H1 (cell line): ENCODE results near the gene PRAMEF6. TPM values are rescaled to one million over a fixed set of nuclear protein-coding genes. Genes with fewer than 3 reads are reported as not detected.
"Not testable (repeated sequence)": the region's sequence is repeated elsewhere in the genome, so short reads cannot be mapped to it uniquely, and the experiment has no call there.

Source experiments
- CTCF ChIA-PET: fragments of 300-600 bp; sonication (Branson Sonifier 250); formaldehyde crosslinking; loops from one replicate; lab custom pipeline; 2021; ENCODE audit not compliant: partially characterized antibody; lab: Charles Lee
- POLR2A ChIA-PET: fragments of 300-600 bp; sonication (Branson Sonifier 250); formaldehyde crosslinking; loops from one replicate; lab custom pipeline; 2021; ENCODE audit warnings: inconsistent platforms; ENCODE audit not compliant: partially characterized antibody; lab: Charles Lee
- DNase-seq, 2 experiments: peaks; one replicate each; pipeline versions ENCODE4 v3.0.0 to v3.0.0-alpha.2; 2010 to 2022; ENCODE audit warnings: low spot score in 2 of 2, low read depth in 1 of 2, mixed read lengths in 1 of 2
- FAIRE-seq: peaks from 2 replicates; lab custom pipeline; 2011; peaks lifted over from hg19 to GRCh38; lab: Jason Lieb, UNC
- H2AFZ ChIP-seq: 2 replicates; pipeline ENCODE4 v1.8.1; 2012; ENCODE audit warnings: low read length, inconsistent platforms
- H2AK5ac ChIP-seq: 2 replicates; pipeline ENCODE4 v1.6.1; 2013; ENCODE audit warnings: low read depth, low read length
- H2BK120ac ChIP-seq: replicated peaks from 2 replicates; pipeline ENCODE3; 2013; ENCODE audit warnings: low read depth, low read length, inconsistent platforms
- H2BK12ac ChIP-seq: 2 replicates; pipeline ENCODE4 v1.6.1; 2013; ENCODE audit warnings: low read depth, low read length
- H2BK15ac ChIP-seq: 2 replicates; pipeline ENCODE4 v1.6.1; 2013; ENCODE audit warnings: low read length
- H2BK20ac ChIP-seq: 2 replicates; pipeline ENCODE4 v1.6.1; 2013; ENCODE audit warnings: low read length
- H2BK5ac ChIP-seq: 2 replicates; pipeline ENCODE4 v1.6.1; 2013; ENCODE audit warnings: low read depth, low read length
- H3K14ac ChIP-seq: 2 replicates; pipeline ENCODE4 v1.6.1; 2013; ENCODE audit warnings: inconsistent platforms; ENCODE audit not compliant: insufficient read length
- H3K18ac ChIP-seq: 2 replicates; pipeline ENCODE4 v1.6.1; 2013; ENCODE audit warnings: low read length; ENCODE audit errors: extremely low read depth
- H3K23ac ChIP-seq: 2 replicates; pipeline ENCODE4 v1.6.1; 2013; ENCODE audit warnings: inconsistent platforms; ENCODE audit not compliant: insufficient read length
- H3K23me2 ChIP-seq: 2 replicates; pipeline ENCODE4 v1.6.1; 2013; ENCODE audit warnings: low read depth, low read length
- H3K27ac ChIP-seq: 2 replicates; pipeline ENCODE4 v1.6.1; 2011; ENCODE audit warnings: low read depth, low read length, inconsistent platforms
- H3K27me3 ChIP-seq, 4 experiments: replicated peaks in 1 of 4; 1 replicate in 1 of 4; 2 replicates in 3 of 4; pipeline versions ENCODE4 v1.6.1 to v1.8.1; 2011 to 2013; ENCODE audit warnings: low read length in 3 of 4, mild to moderate bottlenecking in 3 of 4, inconsistent platforms in 2 of 4, mixed read lengths in 2 of 4, moderate library complexity in 1 of 4; ENCODE audit not compliant: control insufficient read depth in 3 of 4, insufficient read depth in 3 of 4; ENCODE audit errors: extremely low read depth in 1 of 4
- H3K36me3 ChIP-seq, 4 experiments: 2 replicates each; pipeline versions ENCODE4 v1.6.1 to v1.8.1; 2011 to 2013; ENCODE audit warnings: mild to moderate bottlenecking in 4 of 4, low read length in 3 of 4, moderate library complexity in 2 of 4, control low read depth in 1 of 4, inconsistent platforms in 1 of 4; ENCODE audit not compliant: insufficient read depth in 4 of 4, control insufficient read depth in 2 of 4
- H3K4ac ChIP-seq: replicated peaks from 2 replicates; pipeline ENCODE3; 2013; ENCODE audit warnings: low read length, low read depth, mixed read lengths, inconsistent platforms; ENCODE audit not compliant: insufficient read length
- H3K4me1 ChIP-seq, 4 experiments: replicated peaks in 1 of 4; 1 replicate in 1 of 4; 2 replicates in 3 of 4; pipeline versions ENCODE4 v1.6.1 to v1.8.1; 2011 to 2013; ENCODE audit warnings: low read length in 3 of 4, inconsistent platforms in 2 of 4, mixed read lengths in 1 of 4; ENCODE audit not compliant: insufficient read depth in 4 of 4, control insufficient read depth in 3 of 4
- H3K4me2 ChIP-seq, 2 experiments: 2 replicates each; pipeline versions ENCODE4 v1.6.1 to v1.8.1; 2011 to 2013; ENCODE audit warnings: low read depth in 2 of 2, low read length in 2 of 2, control low read depth in 1 of 2, inconsistent platforms in 1 of 2, mild to moderate bottlenecking in 1 of 2; ENCODE audit not compliant: insufficient read depth in 1 of 2
- H3K4me3 ChIP-seq, 4 experiments: fragments of 200-600, 300-600 bp in 1 of 4; sonication (generic), shearing (Covaris generic), sonication (Bioruptor Twin) in 1 of 4; 2 replicates each; pipeline versions ENCODE4 v1.5.1 to v1.8.1; 2011 to 2016; ENCODE audit warnings: low read length in 4 of 4, low read depth in 3 of 4, control low read depth in 2 of 4, inconsistent platforms in 2 of 4, mild to moderate bottlenecking in 2 of 4, mixed read lengths in 1 of 4, moderate library complexity in 1 of 4; ENCODE audit not compliant: insufficient read depth in 2 of 4; ENCODE audit errors: extremely low read depth in 1 of 4
- H3K56ac ChIP-seq: replicated peaks from 2 replicates; pipeline ENCODE3; 2013; ENCODE audit warnings: low read depth, mild to moderate bottlenecking, mixed read lengths, low read length, inconsistent platforms; ENCODE audit not compliant: insufficient read length
- H3K79me1 ChIP-seq: 2 replicates; pipeline ENCODE4 v1.6.1; 2013; ENCODE audit warnings: low read depth, low read length, control low read depth
- H3K79me2 ChIP-seq, 2 experiments: 2 replicates each; pipeline versions ENCODE4 v1.6.1 to v1.8.1; 2012 to 2013; ENCODE audit warnings: low read length in 2 of 2, mild to moderate bottlenecking in 2 of 2, inconsistent platforms in 1 of 2; ENCODE audit not compliant: insufficient read depth in 2 of 2, control insufficient read depth in 1 of 2
- H3K9ac ChIP-seq, 4 experiments: replicated peaks in 1 of 4; 1 replicate in 1 of 4; 2 replicates in 3 of 4; pipeline versions ENCODE4 v1.6.1 to v1.8.1; 2011 to 2013; ENCODE audit warnings: low read depth in 3 of 4, low read length in 3 of 4, control low read depth in 2 of 4, mild to moderate bottlenecking in 2 of 4, moderate library complexity in 2 of 4, inconsistent platforms in 1 of 4; ENCODE audit errors: extremely low read depth in 1 of 4
- H3K9me3 ChIP-seq, 2 experiments: 2 replicates each; pipeline versions ENCODE4 v1.6.1 to v1.8.1; 2012 to 2013; ENCODE audit warnings: mild to moderate bottlenecking in 2 of 2, moderate library complexity in 2 of 2, control low read depth in 1 of 2, inconsistent platforms in 1 of 2, low read depth in 1 of 2, low read length in 1 of 2, mixed read lengths in 1 of 2; ENCODE audit not compliant: insufficient read depth in 2 of 2
- H4K20me1 ChIP-seq, 2 experiments: replicated peaks in 1 of 2; 2 replicates each; pipeline versions ENCODE3 to v1.8.1; 2011 to 2013; ENCODE audit warnings: inconsistent platforms in 2 of 2, low read length in 2 of 2, mild to moderate bottlenecking in 1 of 2; ENCODE audit not compliant: insufficient read depth in 2 of 2, control insufficient read depth in 1 of 2
- H4K5ac ChIP-seq: 2 replicates; pipeline ENCODE4 v1.6.1; 2013; ENCODE audit warnings: low read length, low read depth, mixed read lengths, inconsistent platforms; ENCODE audit not compliant: insufficient read length
- H4K8ac ChIP-seq: 2 replicates; pipeline ENCODE4 v1.8.0; 2013; ENCODE audit warnings: mild to moderate bottlenecking, moderate library complexity, low read length, inconsistent platforms; ENCODE audit not compliant: insufficient read depth; ENCODE audit errors: extremely low read depth
- H4K91ac ChIP-seq: replicated peaks from 2 replicates; pipeline ENCODE3; 2013; ENCODE audit warnings: low read length, mixed read lengths, inconsistent platforms; ENCODE audit not compliant: insufficient read length
- WGBS, 2 experiments: shearing (Covaris generic) in 1 of 2; methylation state at CpG; one replicate each; pipeline versions ENCODE4 v1.1.6 to v1.1.7; 2013 to 2015; ENCODE audit warnings: low lambda C conversion rate in 2 of 2, mixed read lengths in 2 of 2, inconsistent platforms in 1 of 2, low coverage in 1 of 2, missing lambda C conversion rate in 1 of 2; ENCODE audit not compliant: insufficient replicate concordance in 2 of 2, insufficient coverage in 1 of 2, insufficient read length in 1 of 2; ENCODE audit errors: extremely low coverage in 1 of 2, missing lambda C conversion rate in 1 of 2; 5-methylcytosine and 5-hydroxymethylcytosine counted together
- polyA plus RNA-seq, 7 experiments: library from polyadenylated mRNA; depleted of rRNA in 3 of 7; stranded (reverse) in 5 of 7; unstranded in 2 of 7; fragments of >200 nt in 5 of 7; fragments of 200-250 nt in 2 of 7; gene quantifications; 1 replicate in 5 of 7; 2 replicates in 1 of 7; 4 replicates in 1 of 7; pipeline versions ENCODE4 v1.2.1 to v1.2.3, GENCODE V29; 2011 to 2013; ENCODE audit warnings: missing spikeins in 2 of 7, mixed read lengths in 2 of 7
- small RNA-seq: library from polyadenylated mRNA; stranded (forward); fragments of <200 nt; extraction: miRNeasy Mini kit (QIAGEN cat#:217004); gene quantifications from one replicate; pipeline ENCODE3, GENCODE V24; 2013; ENCODE audit not compliant: insufficient read depth
- total RNA-seq: library from RNA; stranded (reverse); fragmentation: NEBNext Ultra II Directional; extraction: Animal tissue kit (Norgen Biotek cat#: 25700); gene quantifications from 2 replicates; pipeline ENCODE4 v1.2.1, GENCODE V29; 2021

PRAMEF6 gene
- total and polyA plus RNA-seq, 2 of the 8 experiments (the other 6 are each of a cell fraction or from before 2014, with no cell fraction given): not detected

GRCh38 chr1:12898170-12898569, 49.2 kb downstream of the PRAMEF6 start, which contains the start of gene PRAMEF10:
Gene PRAMEF10 (minus strand): TSS chr1:12898270. CDS start chr1:12895847, 2,423 bp downstream.
- not testable (repeated sequence) for FAIRE-seq

More at GRCh38 chr1:12898170-12898569, 49.2 kb downstream of the PRAMEF6 start, which contains the start of gene PRAMEF10:
- H4K5ac ChIP-seq, H3K79me2 ChIP-seq, H3K14ac ChIP-seq, H3K23me2 ChIP-seq, DNase-seq, H4K8ac ChIP-seq, H3K4me3 ChIP-seq, H4K20me1 ChIP-seq, H3K18ac ChIP-seq, POLR2A ChIA-PET, H2BK20ac ChIP-seq, H3K27me3 ChIP-seq, H3K27ac ChIP-seq, H2AFZ ChIP-seq, H2BK120ac ChIP-seq, H3K36me3 ChIP-seq, H3K56ac ChIP-seq, H2AK5ac ChIP-seq, H2BK15ac ChIP-seq, CTCF ChIA-PET, H2BK5ac ChIP-seq, H3K9ac ChIP-seq, H4K91ac ChIP-seq, H3K9me3 ChIP-seq, H3K4ac ChIP-seq, H3K23ac ChIP-seq, H3K4me1 ChIP-seq, H3K79me1 ChIP-seq, H3K4me2 ChIP-seq, H2BK12ac ChIP-seq: not testable (repeated sequence)
- WGBS, 2 experiments: 100% methylated on average over 1 of the region's 1 CpG; no CpG with 5 or more reads in 1 of the 2 experiments

Small RNAs within 50 kb of the gene (small RNA-seq; reads per million reads assigned to genes)
- not detected for gene RNU6-1072P

Other genes with a start within 250 kb of the PRAMEF6 start
- 2.3 and 2.4 TPM in 2 replicates for gene AADACL3, start 231.5 kb downstream of the PRAMEF6 start, total RNA-seq
- gene AADACL3, start 231.5 kb downstream of the PRAMEF6 start, polyA plus RNA-seq (2011; rRNA removed): 0.33 and 0.52 TPM in 2 replicates
- not detected in 2 replicates for gene CFAP107, start 201.4 kb downstream of the PRAMEF6 start, total RNA-seq
- gene CFAP107, start 201.4 kb downstream of the PRAMEF6 start, polyA plus RNA-seq (2011; rRNA removed): 0.13 and 0.23 TPM in 2 replicates
- gene PRAMEF12, start 173.8 kb downstream of the PRAMEF6 start, total RNA-seq: not detected in 2 replicates
- gene PRAMEF12, start 173.8 kb downstream of the PRAMEF6 start, polyA plus RNA-seq (2011; rRNA removed): not detected in 2 replicates
- not detected in 2 replicates for gene PRAMEF1, start 156.2 kb downstream of the PRAMEF6 start, total RNA-seq
- gene PRAMEF1, start 156.2 kb downstream of the PRAMEF6 start, polyA plus RNA-seq (2011; rRNA removed): not detected in 2 replicates
- not detected in 2 replicates for gene PRAMEF11, start 116.2 kb downstream of the PRAMEF6 start, total RNA-seq
- gene PRAMEF11, start 116.2 kb downstream of the PRAMEF6 start, polyA plus RNA-seq (2011; rRNA removed): not detected in 2 replicates
- gene HNRNPCL1, start 98.9 kb downstream of the PRAMEF6 start, total RNA-seq: not detected in 2 replicates
- not detected in 2 replicates for gene HNRNPCL1, start 98.9 kb downstream of the PRAMEF6 start, polyA plus RNA-seq (2011; rRNA removed)
- not detected in 2 replicates for gene PRAMEF2, start 90.5 kb downstream of the PRAMEF6 start, total RNA-seq
- gene PRAMEF2, start 90.5 kb downstream of the PRAMEF6 start, polyA plus RNA-seq (2011; rRNA removed): not detected in 2 replicates
- gene PRAMEF4, start 61.4 kb downstream of the PRAMEF6 start, total RNA-seq: not detected in 2 replicates
- gene PRAMEF4, start 61.4 kb downstream of the PRAMEF6 start, polyA plus RNA-seq (2011; rRNA removed): not detected in 2 replicates
- not detected in 2 replicates for gene PRAMEF10, start 49.3 kb downstream of the PRAMEF6 start, total RNA-seq
- gene PRAMEF10, start 49.3 kb downstream of the PRAMEF6 start, polyA plus RNA-seq (2011; rRNA removed): not detected in 2 replicates
- not detected in 2 replicates for gene PRAMEF7, start 31.0 kb downstream of the PRAMEF6 start, total RNA-seq
- not detected in 2 replicates for gene PRAMEF7, start 31.0 kb downstream of the PRAMEF6 start, polyA plus RNA-seq (2011; rRNA removed)
- not detected in 2 replicates for gene PRAMEF27, start 109.0 kb upstream of the PRAMEF6 start, total RNA-seq
- gene PRAMEF27, start 109.0 kb upstream of the PRAMEF6 start, polyA plus RNA-seq (2011; rRNA removed): not detected in 2 replicates
- not detected in 2 replicates for gene HNRNPCL3, start 113.2 kb upstream of the PRAMEF6 start, total RNA-seq
- not detected in 2 replicates for gene HNRNPCL3, start 113.2 kb upstream of the PRAMEF6 start, polyA plus RNA-seq (2011; rRNA removed)
- gene PRAMEF25, start 123.2 kb upstream of the PRAMEF6 start, total RNA-seq: not detected in 2 replicates
- gene PRAMEF25, start 123.2 kb upstream of the PRAMEF6 start, polyA plus RNA-seq (2011; rRNA removed): not detected in 2 replicates
- gene HNRNPCL2, start 169.3 kb upstream of the PRAMEF6 start, total RNA-seq: not detected in 2 replicates
- gene HNRNPCL2, start 169.3 kb upstream of the PRAMEF6 start, polyA plus RNA-seq (2011; rRNA removed): not detected in 2 replicates
- not detected in 2 replicates for gene PRAMEF26, start 208.4 kb upstream of the PRAMEF6 start, total RNA-seq
- gene PRAMEF26, start 208.4 kb upstream of the PRAMEF6 start, polyA plus RNA-seq (2011; rRNA removed): not detected in 2 replicates
- gene HNRNPCL4, start 218.1 kb upstream of the PRAMEF6 start, total RNA-seq: not detected in 2 replicates
- not detected in 2 replicates for gene HNRNPCL4, start 218.1 kb upstream of the PRAMEF6 start, polyA plus RNA-seq (2011; rRNA removed)
- not detected in 2 replicates for gene PRAMEF9, start 224.3 kb upstream of the PRAMEF6 start, total RNA-seq
- not detected in 2 replicates for gene PRAMEF9, start 224.3 kb upstream of the PRAMEF6 start, polyA plus RNA-seq (2011; rRNA removed)